GM18909 (cell line): ENCODE results near the gene SIPA1L3.

Experiments used
- ATAC-seq: cut with Tn5 transposase; IDR thresholded peaks from one replicate; pipeline ENCODE4 v1.9.1; 2021; ENCODE audit warnings: mild to moderate bottlenecking; ENCODE audit not compliant: unreplicated experiment, poor library complexity

SIPA1L3 gene

DNA sequence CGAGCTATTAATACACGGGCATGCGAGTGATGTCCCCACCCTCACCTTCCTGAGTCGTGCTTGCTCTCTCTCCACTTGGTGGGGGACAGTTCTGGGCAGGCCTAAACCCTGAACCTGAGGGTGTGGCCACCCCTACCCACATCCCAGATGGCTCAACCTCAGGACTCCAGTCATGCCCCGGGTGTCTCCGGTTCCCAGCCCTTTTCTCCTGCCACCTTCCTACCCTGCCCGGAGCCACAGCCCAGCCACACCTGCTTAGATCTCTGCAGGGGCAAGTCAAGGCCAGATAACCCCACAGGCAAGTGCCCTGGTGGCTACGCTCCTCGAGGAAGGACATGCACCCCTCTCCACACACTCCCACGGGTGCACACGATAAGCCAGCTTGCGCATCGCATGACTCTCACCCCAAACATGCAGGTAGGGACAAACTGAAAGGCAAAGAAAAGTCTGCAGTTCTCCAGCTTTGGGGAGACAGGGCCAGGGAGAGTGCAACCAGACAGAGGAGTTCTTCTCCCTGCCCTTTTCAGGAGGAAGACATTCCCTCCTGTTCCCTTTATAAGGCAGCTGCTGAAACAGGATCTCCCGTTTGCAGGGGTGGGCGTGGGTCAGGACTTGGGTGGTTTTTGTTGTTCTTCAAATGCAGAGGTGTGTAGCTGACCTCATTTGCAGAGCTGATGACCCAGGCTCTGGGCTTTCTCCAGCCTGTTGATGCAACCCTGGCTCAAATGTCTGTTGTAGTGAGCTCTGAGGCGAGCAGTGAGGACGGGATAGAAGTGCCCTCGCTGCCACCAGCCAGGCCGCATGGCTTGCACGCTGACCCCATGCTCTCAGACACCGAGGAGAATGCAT, 228.4 kb downstream of the SIPA1L3 start:
- ATAC-seq: no peak

DNA sequence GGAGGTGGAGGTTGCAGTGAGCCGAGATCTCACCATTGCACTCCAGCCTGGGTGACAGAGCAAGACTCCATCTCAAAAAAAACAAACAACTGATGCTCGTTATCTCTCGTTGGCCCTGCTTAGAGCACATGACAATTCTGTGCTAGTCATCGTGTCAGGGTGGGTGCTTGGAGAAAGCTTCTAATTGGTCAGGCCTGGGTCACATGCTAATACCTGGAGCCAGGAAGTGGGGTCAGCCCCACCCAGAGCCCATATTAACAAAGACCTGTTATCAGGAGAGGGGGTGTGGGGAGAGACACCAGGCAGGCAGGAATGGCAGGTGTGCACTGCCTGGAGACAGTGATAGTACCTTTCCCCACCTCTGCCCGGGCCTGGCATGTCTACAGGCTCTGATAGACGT, 232.1 kb downstream of the SIPA1L3 start:
- ATAC-seq: no peak

DNA sequence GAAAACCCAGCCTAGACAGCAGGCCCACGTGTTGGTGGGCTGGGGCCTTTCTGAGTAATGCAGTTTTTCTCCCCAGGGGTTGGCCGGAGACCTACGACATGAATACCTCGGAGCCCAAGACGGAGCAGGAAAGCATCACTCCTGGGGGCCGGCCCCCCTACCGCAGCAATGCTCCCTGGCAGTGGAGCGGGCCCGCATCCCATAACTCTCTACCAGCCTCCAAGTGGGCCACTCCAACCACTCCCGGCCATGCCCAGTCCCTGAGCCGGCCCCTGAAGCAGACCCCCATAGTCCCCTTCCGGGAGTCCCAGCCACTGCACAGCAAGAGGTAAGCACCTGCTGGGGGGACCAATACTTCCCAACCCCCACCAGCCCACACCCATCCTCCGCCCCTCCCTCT, 234.1 kb downstream of the SIPA1L3 start:
- ATAC-seq: no peak

DNA sequence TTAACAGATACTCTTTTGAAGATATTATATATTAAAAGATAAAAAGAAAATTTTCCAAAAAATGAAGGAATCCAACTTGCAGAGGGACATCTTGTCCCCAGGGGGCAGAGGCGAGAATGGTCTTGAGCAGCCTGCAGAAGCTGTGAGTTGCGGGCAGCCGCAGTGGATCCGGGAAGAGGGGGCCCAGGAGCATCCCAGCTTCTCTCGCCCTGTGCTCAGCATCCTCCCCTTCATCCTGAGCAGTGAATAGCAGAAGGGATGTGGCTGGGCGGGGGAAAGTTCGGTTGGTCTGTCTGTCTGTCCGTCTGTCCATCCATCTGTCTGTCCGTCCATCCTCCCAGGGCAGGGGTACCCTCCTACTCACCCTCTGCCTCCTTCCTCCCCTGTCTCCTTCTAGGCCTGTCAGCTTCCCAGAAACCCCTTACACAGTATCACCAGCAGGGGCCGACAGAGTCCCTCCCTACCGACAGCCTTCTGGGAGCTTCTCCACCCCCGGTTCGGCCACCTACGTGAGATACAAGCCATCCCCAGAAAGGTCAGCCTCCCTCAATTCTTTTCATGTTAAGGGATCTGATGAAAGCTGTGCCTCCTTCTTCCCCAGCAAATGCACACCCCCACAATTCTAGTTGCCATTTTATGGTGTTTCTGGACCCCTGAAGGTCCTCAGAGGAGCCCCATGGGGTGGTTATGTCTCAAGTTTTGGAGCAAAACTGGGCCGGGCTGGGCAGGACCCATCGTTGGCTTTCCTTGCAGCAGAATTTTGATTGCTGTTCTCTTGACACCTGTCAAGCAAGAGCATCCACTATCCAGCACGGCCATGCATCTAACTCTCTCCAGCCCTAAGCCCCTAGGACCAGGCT, 235.4 kb downstream of the SIPA1L3 start:
- no peak for ATAC-seq

DNA sequence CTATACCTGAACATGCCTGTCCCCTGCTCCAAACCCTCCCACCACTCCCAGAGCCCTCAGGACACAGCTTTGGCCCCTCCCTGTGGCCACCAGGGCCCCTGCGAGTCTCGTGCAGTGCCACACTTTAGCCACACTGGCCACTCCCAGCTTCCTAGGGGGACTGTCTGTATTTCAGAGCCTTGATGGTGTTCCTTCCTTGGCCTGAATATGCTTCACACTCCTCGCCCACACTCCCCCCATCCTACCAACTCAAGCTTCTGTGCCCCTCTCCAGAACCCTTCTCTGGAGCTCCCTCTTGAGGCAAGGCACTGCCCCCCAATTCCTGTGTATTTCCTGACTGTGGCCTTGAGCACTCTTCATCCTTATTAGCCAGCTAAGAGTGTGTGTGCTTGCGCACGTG, 236.8 kb downstream of the SIPA1L3 start:
- ATAC-seq: no peak

DNA sequence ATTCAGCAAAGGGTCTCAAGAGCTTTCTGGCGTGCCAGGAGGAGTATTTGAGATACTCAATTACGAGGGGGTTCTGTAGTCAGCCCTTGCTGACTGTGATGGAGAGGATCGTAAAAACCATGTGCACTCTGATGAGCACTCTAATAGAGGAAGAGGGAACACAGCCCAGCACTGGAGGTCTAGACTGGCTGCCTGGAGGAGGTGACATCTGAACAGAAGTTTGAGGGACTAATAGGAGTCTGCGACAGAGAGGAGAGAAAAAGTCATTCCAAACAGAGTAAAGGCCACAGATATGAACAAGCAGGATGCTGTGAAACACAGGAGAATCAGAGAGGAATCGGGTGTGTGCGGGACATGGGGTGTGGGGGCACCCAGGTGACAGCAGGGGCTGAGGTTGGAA, 237.7 kb downstream of the SIPA1L3 start:
- ATAC-seq: no peak

DNA sequence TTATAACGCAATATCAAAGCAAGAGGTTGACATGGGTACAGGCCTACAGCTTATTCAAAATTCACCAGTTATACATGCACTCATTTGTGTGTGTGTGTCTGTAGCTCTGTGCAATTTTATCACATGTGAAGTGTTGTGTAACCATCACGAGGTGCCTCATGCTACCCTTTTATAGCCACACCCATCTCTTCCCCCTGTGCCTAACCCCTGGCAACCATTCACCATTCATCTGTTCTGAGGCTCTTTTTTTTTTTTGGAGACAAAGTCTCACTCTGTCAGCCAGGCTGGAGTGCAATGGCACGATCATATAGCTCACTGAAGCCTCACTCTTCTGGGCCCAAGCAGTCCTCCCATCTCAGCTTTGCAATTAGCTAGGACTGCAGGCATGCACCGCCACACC, 238.6 kb downstream of the SIPA1L3 start:
- no peak for ATAC-seq

DNA sequence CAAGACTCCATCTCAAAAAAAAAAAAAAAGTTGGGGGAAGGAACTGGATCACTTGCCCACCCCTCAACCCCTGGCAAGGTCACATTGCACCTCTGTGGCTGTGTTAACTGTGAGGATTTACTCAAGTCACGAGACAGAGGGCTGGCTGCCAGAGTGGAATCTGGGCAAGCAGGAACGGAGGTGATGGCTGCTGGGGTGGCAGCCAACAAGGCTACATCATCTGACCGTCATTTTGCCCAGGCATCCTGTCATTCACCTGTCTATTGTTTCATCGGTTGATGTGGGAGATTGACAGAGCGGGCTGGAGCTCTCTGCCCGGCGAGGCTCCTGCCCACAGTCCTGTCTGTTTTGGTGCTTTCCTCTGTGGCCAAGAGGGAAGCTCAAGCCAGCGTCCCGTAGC, 241.3 kb downstream of the SIPA1L3 start:
- ATAC-seq: no peak

DNA sequence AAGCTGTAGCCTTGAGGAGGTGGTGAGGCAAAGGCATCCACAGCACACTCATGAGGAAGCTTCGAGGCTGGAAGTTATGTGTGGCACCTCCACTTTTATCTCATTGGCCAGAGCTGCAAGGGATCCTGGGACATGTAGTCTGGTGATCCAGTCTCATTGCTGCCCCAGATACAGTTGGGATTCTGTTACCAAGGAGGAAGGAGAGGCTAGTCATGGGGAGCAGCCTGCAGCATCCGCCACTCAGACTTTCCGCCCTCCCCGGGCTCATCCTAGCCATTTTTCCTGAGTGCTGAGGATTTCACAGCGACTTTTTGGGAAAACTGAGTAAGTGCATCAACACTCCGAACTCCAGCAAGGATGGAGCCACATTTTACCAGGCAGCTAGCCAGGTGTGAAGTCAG, 242.7 kb downstream of the SIPA1L3 start:
- ATAC-seq: no peak

DNA sequence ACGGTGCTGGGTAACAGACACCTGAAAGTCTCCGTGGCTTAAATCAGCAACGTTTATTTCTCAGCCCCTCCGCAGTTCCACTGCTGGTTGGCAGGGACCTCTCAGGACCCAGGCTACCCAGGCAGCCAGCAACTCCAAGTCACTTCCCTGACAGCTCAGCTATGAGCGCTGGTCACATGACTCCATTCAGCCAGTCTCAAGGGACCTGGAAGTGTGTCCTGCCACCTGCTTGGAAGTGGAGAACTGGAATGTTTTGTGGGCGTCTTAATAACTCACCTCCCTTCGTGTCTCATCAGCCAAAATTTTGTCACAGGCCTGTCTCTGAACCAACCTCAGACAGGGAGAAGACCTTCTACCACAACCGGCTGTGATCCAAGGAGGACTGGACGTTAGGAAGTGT, 244.2 kb downstream of the SIPA1L3 start:
- ATAC-seq: no peak

DNA sequence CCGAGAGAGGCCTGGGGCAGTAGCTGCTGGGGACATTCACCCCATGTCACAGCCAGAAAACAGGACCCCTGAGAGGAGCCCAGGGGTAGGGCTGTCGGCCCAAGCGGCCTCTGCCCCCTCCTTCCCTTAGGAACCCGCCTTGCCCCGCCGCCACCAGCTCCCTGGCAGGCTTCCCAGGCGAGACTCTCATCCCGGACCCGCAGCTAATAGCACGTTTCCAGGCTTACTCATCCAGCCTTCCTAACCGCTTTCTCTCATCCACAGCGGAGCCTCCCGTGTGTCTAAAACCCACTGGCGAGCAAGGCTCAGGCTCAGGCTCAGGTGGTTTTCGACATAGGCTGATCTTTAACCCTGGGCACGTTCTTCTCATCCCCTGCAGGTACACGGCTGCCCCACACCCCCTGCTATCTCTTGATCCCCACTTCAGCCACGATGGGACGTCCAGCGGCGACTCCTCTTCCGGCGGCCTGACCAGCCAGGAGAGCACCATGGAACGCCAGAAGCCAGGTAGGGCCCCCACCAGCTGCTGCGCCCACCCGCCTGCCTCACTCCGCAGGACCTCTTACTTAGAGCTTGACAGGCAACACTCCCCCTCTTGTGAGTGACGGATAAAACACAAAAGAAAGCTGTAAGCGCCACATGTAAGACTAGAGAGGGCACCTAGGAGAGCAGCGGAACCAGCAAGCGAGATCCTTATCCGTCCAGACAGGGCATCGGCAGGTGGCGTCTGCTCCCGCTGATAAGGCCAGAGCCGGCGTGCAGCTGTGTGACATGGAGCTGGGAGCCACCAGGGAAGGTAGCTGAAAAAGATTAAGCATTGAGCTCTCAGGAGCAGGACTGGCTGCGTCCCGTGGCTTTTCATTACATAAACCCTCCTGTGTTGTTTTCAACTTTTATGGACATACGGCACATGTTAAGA, 245.7 kb downstream of the SIPA1L3 start:
- ATAC-seq: no peak

DNA sequence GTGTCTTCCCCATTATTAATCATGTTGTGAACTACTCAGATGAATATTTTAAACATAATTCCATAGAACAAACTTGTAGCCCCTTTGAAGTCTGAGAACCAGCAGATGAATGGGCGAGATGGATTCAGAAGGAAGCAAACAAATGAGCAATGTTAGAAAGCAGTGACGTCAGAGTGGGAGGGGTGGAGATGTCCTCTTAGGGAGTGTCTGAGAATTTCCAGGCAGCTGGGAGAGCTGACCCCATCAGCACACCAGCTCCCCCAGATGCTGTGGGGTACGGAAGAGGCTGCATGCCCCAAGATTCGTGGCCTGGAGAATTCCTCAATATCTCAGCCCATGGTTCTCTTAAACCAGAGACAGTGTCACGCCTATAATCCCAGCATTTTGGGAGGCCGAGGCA, 248.4 kb downstream of the SIPA1L3 start:
- ATAC-seq: no peak

DNA sequence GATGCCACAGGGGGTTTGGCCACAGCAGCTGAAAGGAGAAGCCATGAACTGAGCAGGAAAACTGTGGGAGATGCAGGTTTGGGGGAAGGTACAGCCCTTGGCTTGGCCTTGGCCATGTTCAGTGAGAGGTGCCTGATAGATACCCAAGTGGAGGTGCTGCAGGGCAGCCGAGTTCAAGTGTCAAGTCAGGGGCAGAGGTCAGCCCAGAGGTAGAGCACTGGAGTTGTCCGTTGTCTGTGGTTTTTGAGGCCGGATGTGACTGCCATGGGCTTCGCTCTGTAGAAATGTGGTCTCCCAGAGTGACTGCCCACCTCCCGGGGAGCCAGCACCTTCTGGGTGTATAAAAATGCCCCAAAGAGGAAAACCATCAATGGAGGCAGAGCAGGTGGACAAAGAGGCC, 251.7 kb downstream of the SIPA1L3 start:
- no peak for ATAC-seq

DNA sequence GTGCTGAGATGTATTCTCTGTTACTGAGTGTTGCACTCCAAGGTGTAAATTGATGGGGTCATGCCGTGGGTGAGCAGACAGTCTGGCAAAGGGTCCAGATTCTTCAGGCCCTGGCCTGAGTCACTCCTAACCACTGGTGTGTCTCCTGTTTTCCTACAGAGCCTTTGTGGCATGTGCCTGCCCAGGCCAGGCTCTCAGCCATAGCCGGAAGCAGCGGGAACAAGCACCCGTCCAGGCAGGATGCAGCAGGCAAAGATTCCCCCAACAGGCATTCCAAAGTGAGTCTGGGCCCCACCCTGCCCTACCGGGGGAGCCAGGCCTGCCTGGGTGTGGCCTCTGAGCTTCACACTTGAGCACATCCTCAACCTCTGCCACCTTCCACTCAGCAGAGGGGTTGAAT, 255.1 kb downstream of the SIPA1L3 start:
- ATAC-seq: no peak

DNA sequence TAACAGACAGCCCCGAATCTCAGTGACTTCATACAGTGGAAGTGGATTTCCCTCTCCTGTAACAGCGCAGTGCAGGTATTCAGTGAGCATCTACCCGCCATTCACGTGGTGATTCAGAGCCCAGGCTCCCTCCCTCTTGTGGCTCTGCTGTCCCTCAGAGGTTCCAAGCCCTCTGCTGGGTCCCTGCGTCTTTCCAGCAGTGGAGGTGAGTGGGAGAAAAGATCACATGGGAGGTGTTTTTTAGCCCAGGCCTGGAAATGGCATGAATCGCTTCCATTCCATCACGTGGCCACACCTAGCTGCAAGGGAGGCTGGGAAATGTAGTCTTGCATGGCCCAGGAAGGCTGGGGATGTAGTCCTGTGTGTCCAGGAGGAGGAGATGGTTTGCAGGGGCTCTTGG, 255.6 kb downstream of the SIPA1L3 start:
- ATAC-seq: no peak

DNA sequence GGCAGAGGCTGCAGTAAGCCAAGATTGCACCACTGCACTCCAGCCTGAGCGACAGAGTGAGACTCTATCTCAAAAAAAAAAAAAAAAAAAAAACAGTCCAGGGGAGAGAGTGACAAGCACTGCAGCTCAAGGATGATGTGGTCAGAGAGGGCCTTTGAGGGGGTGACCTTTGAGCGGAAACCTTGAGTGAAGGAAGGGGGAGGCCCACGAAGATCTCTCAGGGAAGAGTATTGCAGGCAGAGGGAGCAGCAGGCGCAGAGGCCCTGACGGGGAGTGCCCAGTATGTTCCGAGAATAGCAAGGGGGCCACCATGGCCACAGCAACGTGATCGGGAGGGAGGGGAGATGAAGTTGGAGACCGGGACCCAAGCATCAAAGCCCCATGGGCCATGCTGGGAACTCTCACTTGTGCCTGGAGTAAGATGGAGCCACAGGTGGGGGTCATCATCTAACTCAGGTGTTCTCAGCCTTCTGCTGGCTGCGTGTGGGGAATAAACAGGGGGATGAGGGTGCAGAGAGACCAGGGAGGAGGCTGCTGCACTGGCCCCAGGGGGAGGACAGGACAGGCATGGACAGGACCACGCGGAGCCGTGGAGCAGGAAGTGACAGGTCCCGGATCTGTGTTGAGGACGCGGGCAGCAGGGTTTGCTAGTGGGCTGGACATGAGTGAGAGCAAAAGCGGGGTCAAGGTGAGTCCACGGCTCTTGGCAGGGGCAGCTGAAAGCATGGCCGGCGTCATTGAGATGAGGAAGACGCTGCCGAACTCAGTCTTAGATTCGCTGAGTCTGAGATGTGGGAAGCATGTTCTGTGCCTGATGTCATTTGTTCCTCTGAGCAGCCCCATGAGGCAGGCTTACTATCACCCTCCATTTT, 256.6 kb downstream of the SIPA1L3 start:
- no peak for ATAC-seq

DNA sequence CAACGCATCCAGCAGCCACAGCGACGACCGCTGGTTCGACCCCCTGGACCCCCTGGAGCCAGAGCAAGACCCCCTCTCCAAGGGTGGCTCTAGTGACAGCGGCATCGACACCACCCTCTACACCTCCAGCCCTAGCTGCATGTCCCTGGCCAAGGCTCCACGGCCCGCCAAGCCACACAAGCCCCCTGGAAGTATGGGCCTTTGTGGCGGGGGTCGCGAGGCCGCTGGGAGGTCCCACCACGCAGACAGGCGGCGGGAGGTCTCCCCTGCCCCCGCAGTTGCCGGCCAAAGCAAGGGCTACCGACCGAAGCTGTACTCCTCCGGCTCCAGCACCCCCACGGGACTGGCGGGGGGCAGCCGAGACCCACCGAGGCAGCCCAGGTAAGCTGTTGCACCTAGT, 257.5 kb downstream of the SIPA1L3 start:
- no peak for ATAC-seq

DNA sequence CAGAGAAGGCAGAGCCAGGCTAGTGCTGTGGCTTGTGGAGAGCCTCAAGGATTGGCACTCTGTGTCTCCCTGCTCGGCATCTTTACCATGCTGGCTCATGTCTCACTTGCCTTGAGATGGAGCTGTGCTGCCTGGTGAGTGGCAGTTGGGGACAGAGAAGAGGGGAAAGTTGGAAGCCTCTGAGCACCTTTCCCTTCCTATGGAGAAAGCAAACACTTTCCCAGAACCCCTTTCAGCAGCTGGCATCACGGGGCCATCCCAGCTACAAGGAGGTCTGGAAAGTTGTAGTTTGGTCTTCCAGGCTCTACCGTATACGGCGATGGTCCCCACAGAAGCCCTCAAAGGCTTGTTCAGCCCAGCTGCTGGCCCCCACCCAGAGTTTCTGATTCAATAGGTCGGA, 258.3 kb downstream of the SIPA1L3 start:
- ATAC-seq: no peak

DNA sequence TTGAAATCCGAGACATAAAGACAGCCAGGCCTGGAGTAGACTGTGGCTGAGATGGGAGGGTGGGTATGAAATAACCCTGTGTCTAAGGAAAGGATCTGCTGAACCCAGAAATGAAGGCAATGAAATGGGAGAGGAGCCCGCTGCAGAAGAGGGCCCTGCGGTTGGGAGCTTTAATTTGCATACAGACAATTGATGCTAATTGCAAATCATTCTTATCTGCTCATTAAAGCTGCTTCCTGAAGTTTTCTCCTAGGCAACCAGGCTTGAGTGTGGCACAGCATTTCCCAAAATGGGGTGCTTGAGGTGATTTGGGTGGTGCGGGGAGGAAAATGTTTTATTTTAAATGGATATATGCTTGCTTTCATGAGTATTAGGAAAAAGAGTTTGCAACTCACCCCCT, 261.6 kb downstream of the SIPA1L3 start:
- ATAC-seq: no peak

DNA sequence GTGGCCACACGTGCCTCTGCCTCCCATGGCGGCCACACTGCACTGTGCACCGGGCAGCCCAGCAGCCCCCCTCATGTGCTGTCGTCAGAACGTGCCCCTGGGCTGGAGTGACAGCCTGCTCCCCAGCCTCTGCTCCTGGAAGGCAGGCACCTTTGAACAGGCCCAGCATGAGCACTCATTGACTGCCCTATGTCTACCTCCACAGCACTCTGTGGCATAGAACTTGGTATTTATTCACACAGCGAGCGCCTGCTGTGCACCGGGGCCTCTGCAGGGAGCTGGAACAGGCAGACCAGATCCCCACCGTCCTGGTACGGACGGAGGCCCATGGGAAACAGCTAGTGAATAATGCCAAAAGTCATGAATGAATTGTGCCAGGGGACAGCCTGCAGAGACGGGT, 263.3 kb downstream of the SIPA1L3 start:
- no peak for ATAC-seq
